Upper lobe of left lung (tissue), 6 donors: ENCODE results near the gene ZSCAN21. TPM values are rescaled to one million over a fixed set of nuclear protein-coding genes. Genes with fewer than 3 reads are reported as not detected.

Experiments used
- ATAC-seq, 2 donors: fragments of 200-7000 bp; cut with Tn5 transposase; one replicate each; pipeline ENCODE4 v1.9.1; 2022; ENCODE audit warnings: mild to moderate bottlenecking in 2 of 2, moderate library complexity in 2 of 2; ENCODE audit not compliant: low FRiP score in 2 of 2
- DNase-seq, 2 donors: peaks; one replicate each; pipeline ENCODE4 v3.0.0-alpha.2; 2019 to 2020
- H3K27ac ChIP-seq, 4 donors: fragments of 200-600 bp; sonication (generic); one replicate each; pipeline ENCODE4 v1.5.1; 2016 to 2019
- H3K27me3 ChIP-seq, 4 donors: fragments of 200-600 bp; sonication (generic); one replicate each; pipeline ENCODE4 v1.5.1; 2017 to 2019
- H3K36me3 ChIP-seq, 4 donors: fragments of 200-600 bp; sonication (generic); one replicate each; pipeline ENCODE4 v1.5.1; 2016 to 2019
- H3K4me1 ChIP-seq, 4 donors: fragments of 200-600 bp; sonication (generic); one replicate each; pipeline ENCODE4 v1.5.1; 2018 to 2019
- H3K4me3 ChIP-seq, 4 donors: fragments of 200-600 bp; sonication (generic); one replicate each; pipeline ENCODE4 v1.5.1; 2017 to 2019; ENCODE audit warnings: mild to moderate bottlenecking in 2 of 4, moderate library complexity in 1 of 4
- H3K9me3 ChIP-seq, 4 donors: fragments of 200-600 bp; sonication (generic); one replicate each; pipeline ENCODE4 v1.5.1; 2018 to 2019
- CTCF ChIP-seq, 6 experiments: fragments of 450-650 bp in 4 of 6; fragments of 200-600 bp in 2 of 6; sonication (generic) in 2 of 6; IDR thresholded peaks; one replicate each; pipeline ENCODE4 v1.5.1; 2016 to 2019; ENCODE audit warnings: antibody characterized with exemption in 6 of 6
- EP300 ChIP-seq, 4 donors: sonication (generic); formaldehyde crosslinking; IDR thresholded peaks; one replicate each; pipeline ENCODE4 v1.5.1; 2017; ENCODE audit warnings: antibody characterized with exemption in 4 of 4, control low read depth in 2 of 4
- POLR2A ChIP-seq, 4 donors: fragments of 450-650 bp; IDR thresholded peaks; one replicate each; pipeline ENCODE4 v1.5.1; 2016 to 2017; ENCODE audit warnings: antibody characterized with exemption in 4 of 4, mild to moderate bottlenecking in 2 of 4
- POLR2AphosphoS5 ChIP-seq, 2 donors: sonication (generic); formaldehyde crosslinking; IDR thresholded peaks; one replicate each; pipeline ENCODE4 v1.5.1; 2017; ENCODE audit warnings: antibody characterized with exemption in 2 of 2
- WGBS, 2 donors: methylation state at CpG; one replicate each; pipeline ENCODE4 v1.1.5; 2017 to 2018; 5-methylcytosine and 5-hydroxymethylcytosine counted together
- small RNA-seq, 4 donors: library from RNA; depleted of rRNA; stranded (forward); fragments of <200 nt; gene quantifications; one replicate each; pipeline ENCODE3, GENCODE V24; 2016
- total RNA-seq, 6 donors: library from RNA; depleted of rRNA in 4 of 6; stranded (reverse); fragments of >200 nt in 4 of 6; gene quantifications; one replicate each; pipeline versions ENCODE4 v1.1.0 to v1.2.1, GENCODE V29; 2016 to 2021
- donor health status: DM: no; HTN: no; CAD: no; lungs with moderate emphysema.
- donor health status: DM: no; HTN: yes; CAD: no; lungs with severe emphysema.

The ZSCAN21 gene
- total RNA-seq, 6 donors from 2014 or later, result 8.6 to 17.8 (median 10.8) TPM

DNA sequence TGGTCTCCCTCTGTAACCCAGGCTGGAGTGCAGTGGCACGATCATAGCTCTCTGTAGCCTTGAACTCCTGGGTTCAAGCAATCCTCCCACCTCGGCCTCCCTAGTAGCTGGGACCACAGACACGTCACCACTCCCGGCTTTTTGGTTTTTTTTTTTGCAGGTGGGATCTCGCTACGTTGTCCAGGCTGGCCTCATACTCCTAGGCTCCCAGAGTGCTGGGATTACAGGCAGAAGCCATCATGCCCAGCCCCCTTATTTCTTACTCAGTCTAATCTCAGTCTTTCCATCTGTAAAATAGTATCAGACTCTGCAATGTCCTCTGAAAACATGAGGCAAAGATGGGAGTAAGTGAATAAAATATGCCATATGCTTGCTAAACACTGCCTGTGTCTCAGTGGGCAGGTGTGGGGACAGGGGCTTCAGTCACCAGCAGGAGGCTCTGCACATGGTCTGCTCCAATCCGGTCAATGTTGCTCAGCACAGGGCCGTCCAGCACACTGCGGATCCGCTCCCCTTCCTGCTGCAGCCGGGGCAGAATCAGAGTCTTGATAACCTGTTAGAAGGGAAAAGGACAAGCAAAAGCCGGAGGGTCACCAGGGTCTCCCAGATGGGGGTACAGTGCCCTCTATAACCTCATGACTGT is 60.1 kb downstream of the ZSCAN21 start:
- DNase-seq (no peak), ATAC-seq (no peak)
- no peak overlapping the region for H3K27ac ChIP-seq
- no peaks in the 10 kb centered on the region for H3K27me3 ChIP-seq
- no peak for TF ChIP-seq CTCF (IDR thresholded peaks at IDR 0.05)
- no peak for TF ChIP-seq POLR2AphosphoS5 (IDR thresholded peaks at IDR 0.05)
- no peak for TF ChIP-seq POLR2A (IDR thresholded peaks at IDR 0.05)
- no peak for TF ChIP-seq EP300 (IDR thresholded peaks at IDR 0.05)
- H3K4me3 ChIP-seq, result no peak overlapping the region
- H3K9me3 ChIP-seq, result no peaks in the 10 kb centered on the region
- H3K4me1 ChIP-seq, result no peaks in the 10 kb centered on the region
- H3K36me3 ChIP-seq, result peaks cover 20 to 97% (median 81%) of the 10 kb centered on the region in 4 donors
- 90 to 93% methylated on average over 7 to 12 of the region's 12 CpGs for WGBS, 2 donors

DNA sequence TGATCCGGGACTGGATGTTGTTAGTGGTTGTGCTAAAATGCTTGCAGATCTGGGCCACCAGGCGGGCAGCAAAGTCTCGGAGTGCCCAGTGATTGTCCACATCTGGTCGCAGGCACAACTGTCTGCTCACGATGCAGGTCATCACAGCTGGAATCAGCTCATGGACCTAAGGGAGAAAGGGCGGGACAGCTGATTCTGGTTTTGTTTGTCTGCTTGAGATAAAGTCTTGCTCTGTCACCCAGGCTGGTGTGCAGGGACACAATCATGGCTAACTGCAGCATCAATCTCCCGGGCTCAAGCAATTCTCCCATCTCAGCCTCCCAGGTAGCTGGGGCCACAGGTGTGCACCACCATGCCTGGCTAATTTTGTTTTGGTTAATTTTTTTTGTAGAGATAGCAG is 61.6 kb downstream of the ZSCAN21 start:
- H3K27ac ChIP-seq, result no peak overlapping the region
- no peak for ATAC-seq
- peaks cover 20 to 82% (median 66%) of the 10 kb centered on the region in 4 donors for H3K36me3 ChIP-seq
- no peaks in the 10 kb centered on the region for H3K4me1 ChIP-seq
- H3K9me3 ChIP-seq, result no peaks in the 10 kb centered on the region
- H3K27me3 ChIP-seq, result no peaks in the 10 kb centered on the region
- no peak for DNase-seq
- no peak for TF ChIP-seq POLR2A (IDR thresholded peaks at IDR 0.05)
- H3K4me3 ChIP-seq, result no peak overlapping the region
- 99 to 100% methylated on average over 7 of the region's 7 CpGs for WGBS, 2 donors

DNA sequence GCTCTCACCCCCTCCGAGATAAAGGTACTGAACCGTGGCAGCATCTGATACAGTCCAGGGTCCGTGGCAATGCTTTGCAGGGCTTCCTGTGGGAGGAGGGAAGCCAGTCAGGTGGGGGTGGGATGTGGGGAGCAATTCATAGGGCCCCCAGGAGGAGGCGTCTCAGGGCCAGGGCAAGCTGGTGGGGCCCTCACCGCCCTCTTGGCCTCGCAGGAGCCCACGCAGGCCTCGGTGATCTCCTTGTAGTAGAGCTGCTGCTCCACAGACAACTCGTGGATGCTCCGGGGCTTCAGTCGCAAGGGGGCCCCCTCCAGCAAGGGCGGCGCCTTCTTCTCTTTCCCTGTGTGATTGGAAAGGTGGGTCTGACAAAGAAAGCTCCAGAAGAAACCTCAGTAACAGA is 62.3 kb downstream of the ZSCAN21 start:
- H3K4me1 ChIP-seq, result no peaks in the 10 kb centered on the region
- H3K4me3 ChIP-seq, result no peak overlapping the region
- no peak overlapping the region for H3K27ac ChIP-seq
- 89 to 90% methylated on average over 2 to 13 of the region's 13 CpGs for WGBS, 2 donors
- TF ChIP-seq CTCF (IDR thresholded peaks at IDR 0.05), result no peak
- no peak for TF ChIP-seq POLR2AphosphoS5 (IDR thresholded peaks at IDR 0.05)
- TF ChIP-seq POLR2A (IDR thresholded peaks at IDR 0.05), result no peak
- TF ChIP-seq EP300 (IDR thresholded peaks at IDR 0.05), result no peak
- ATAC-seq (no peak), DNase-seq (no peak)
- no peaks in the 10 kb centered on the region for H3K27me3 ChIP-seq
- peaks cover 19 to 74% (median 59%) of the 10 kb centered on the region in 4 donors for H3K36me3 ChIP-seq
- H3K9me3 ChIP-seq, result no peaks in the 10 kb centered on the region

Small RNA genes lying within 50 kb of the gene (small RNA-seq; reads per million reads assigned to genes)
- gene MIR106B (69.5 to 148 (median 89.1) reads per million in 4 donors), gene MIR25 (1,174 to 2,287 (median 1,779) reads per million in 4 donors), gene MIR93 (110 to 234 (median 140) reads per million in 4 donors)

Other genes starting within 250 kb of the ZSCAN21 start
- not detected for gene CYP3A43, start 221.8 kb upstream of the ZSCAN21 start, total RNA-seq
- under 1 TPM in 2 of 6 donors, not detected in 4; 0.59 to 0.67 TPM for gene OR2AE1, start 172.7 kb upstream of the ZSCAN21 start, total RNA-seq
- 100 to 1,000 TPM in 1 of 6 donors, 10 to 100 TPM in 5; 31.2 to 107 (median 42.1) TPM for gene TRIM4, start 130.2 kb upstream of the ZSCAN21 start, total RNA-seq
- gene GJC3, start 120.2 kb upstream of the ZSCAN21 start, total RNA-seq, result 1 to 10 TPM in 1 of 6 donors, under 1 TPM in 2, not detected in 3; 0.24 to 3.1 (median 0.31) TPM
- 10 to 100 TPM in 5 of 6 donors, 1 to 10 TPM in 1; 2.3 to 35.6 (median 28.8) TPM for gene AZGP1, start 73.7 kb upstream of the ZSCAN21 start, total RNA-seq
- 10 to 100 TPM; 19.3 to 50.4 (median 36.9) TPM for gene ZKSCAN1, start 34.2 kb upstream of the ZSCAN21 start, total RNA-seq
- gene ZNF3, start 31.9 kb downstream of the ZSCAN21 start, total RNA-seq, result 10 to 100 TPM; 18.4 to 50.3 (median 22.8) TPM
- 100 to 1,000 TPM in 1 of 6 donors, 10 to 100 TPM in 5; 23.4 to 217 (median 53.9) TPM for gene COPS6, start 39.2 kb downstream of the ZSCAN21 start, total RNA-seq
- gene MCM7, start 51.6 kb downstream of the ZSCAN21 start, total RNA-seq, result 10 to 100 TPM; 29.3 to 78.6 (median 44.1) TPM
- 100 to 1,000 TPM in 1 of 6 donors, 10 to 100 TPM in 5; 17.3 to 142 (median 19.4) TPM for gene AP4M1, start 51.9 kb downstream of the ZSCAN21 start, total RNA-seq
- gene TAF6, start 69.6 kb downstream of the ZSCAN21 start, total RNA-seq, result 10 to 100 TPM; 33.4 to 76.5 (median 53.0) TPM
- 10 to 100 TPM in 2 of 6 donors, 1 to 10 TPM in 4; 2.9 to 14.6 (median 6.5) TPM for gene CNPY4, start 69.9 kb downstream of the ZSCAN21 start, total RNA-seq
- 10 to 100 TPM in 1 of 6 donors, 1 to 10 TPM in 5; 1.0 to 11.4 (median 3.3) TPM for gene MBLAC1, start 77.2 kb downstream of the ZSCAN21 start, total RNA-seq
- gene LAMTOR4, start 99.1 kb downstream of the ZSCAN21 start, total RNA-seq, result 100 to 1,000 TPM; 111 to 223 (median 148) TPM
- gene TRAPPC14, start 108.9 kb downstream of the ZSCAN21 start, total RNA-seq, result 100 to 1,000 TPM in 1 of 6 donors, 10 to 100 TPM in 5; 12.6 to 108 (median 25.3) TPM
- gene GAL3ST4, start 118.8 kb downstream of the ZSCAN21 start, total RNA-seq, result 10 to 100 TPM in 1 of 6 donors, 1 to 10 TPM in 4, not detected in 1; 2.4 to 11.5 (median 5.2) TPM
- gene GPC2, start 127.6 kb downstream of the ZSCAN21 start, total RNA-seq, result 10 to 100 TPM in 1 of 6 donors, 1 to 10 TPM in 2, under 1 TPM in 3; 0.20 to 25.1 (median 0.96) TPM
- 1 to 10 TPM in 5 of 6 donors, not detected in 1; 1.5 to 5.2 (median 2.8) TPM for gene STAG3, start 128.1 kb downstream of the ZSCAN21 start, total RNA-seq
- gene PVRIG, start 170.2 kb downstream of the ZSCAN21 start, total RNA-seq, result 1 to 10 TPM in 5 of 6 donors, under 1 TPM in 1; 0.63 to 6.3 (median 1.7) TPM